Retinal pigment epithelial cell (primary cell): ENCODE data around the gene HBQ1.
A peak's percentile ranks its signal among the peaks of the same experiment; 100 is the strongest.

Experiments used
- DNase-seq: peaks from one replicate; pipeline ENCODE4 v3.0.0-alpha.2; 2010; ENCODE audit warnings: low read depth
- H3K4me3 ChIP-seq: 2 replicates; pipeline ENCODE4 v1.5.1; 2011; ENCODE audit warnings: mild to moderate bottlenecking, low read length, control low read depth, moderate library complexity
- CTCF ChIP-seq: conservative IDR thresholded peaks from 2 replicates; pipeline ENCODE4 v1.5.1; 2011; ENCODE audit warnings: low read depth, low read length, control low read depth, inconsistent platforms

HBQ1 gene

GRCh38 chr16:185213-185612, 5.0 kb downstream of the HBQ1 start:
- no peak for DNase-seq
- TF ChIP-seq CTCF: no peak
- H3K4me3 ChIP-seq: no peak overlapping the region

GRCh38 chr16:185691-186090, 5.4 kb downstream of the HBQ1 start:
- TF ChIP-seq CTCF: no peak
- no peak for DNase-seq
- H3K4me3 ChIP-seq: no peak overlapping the region

GRCh38 chr16:187330-187729, 7.1 kb downstream of the HBQ1 start:
- no peak for TF ChIP-seq CTCF
- DNase-seq: no peak
- no peak overlapping the region for H3K4me3 ChIP-seq

GRCh38 chr16:188674-189073, 8.4 kb downstream of the HBQ1 start:
- TF ChIP-seq CTCF: peak; percentile 9
- DNase-seq: no peak

GRCh38 chr16:189604-190186, 9.4 kb downstream of the HBQ1 start:
- H3K4me3 ChIP-seq: no peak overlapping the region
- TF ChIP-seq CTCF: no peak
- no peak for DNase-seq

More at GRCh38 chr16:188674-189073, 8.4 kb downstream of the HBQ1 start:
- no peak overlapping the region for H3K4me3 ChIP-seq

GRCh38 chr16:191831-192230, 11.6 kb downstream of the HBQ1 start:
- no peak overlapping the region for H3K4me3 ChIP-seq
- TF ChIP-seq CTCF: no peak
- no peak for DNase-seq

GRCh38 chr16:192686-193085, 12.4 kb downstream of the HBQ1 start:
- DNase-seq: no peak
- H3K4me3 ChIP-seq: no peak overlapping the region

More at GRCh38 chr16:192686-193085, 12.4 kb downstream of the HBQ1 start:
- TF ChIP-seq CTCF: no peak
